ENCODE data around the gene MPP2.
A peak's percentile ranks its signal among the peaks of the same experiment; 100 is the strongest.

Gene MPP2

DNA sequence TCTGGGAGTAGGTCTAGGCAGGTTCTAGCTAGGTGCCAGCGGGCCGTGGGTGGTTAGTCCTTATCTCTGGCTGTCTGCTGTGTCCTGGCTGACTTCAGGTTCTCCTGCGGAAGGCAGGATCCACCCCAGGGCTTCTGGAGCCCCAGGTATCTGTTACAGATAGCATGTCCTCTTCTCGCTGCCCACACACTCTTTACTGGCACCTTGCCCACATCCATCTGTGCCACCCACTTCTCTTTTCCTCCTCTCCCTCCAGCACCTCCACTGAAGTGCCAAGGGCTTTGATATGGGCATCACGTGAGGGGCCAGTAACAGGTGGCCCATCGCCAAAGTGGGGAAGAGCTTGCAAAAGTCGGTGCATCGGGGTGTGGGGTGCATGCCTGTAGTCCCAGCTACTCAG is 4.6 kb upstream of the MPP2 start:
- no peak overlapping the region for H3K4me3 ChIP-seq (ENCODE audit: low read length)
- TF ChIP-seq, protein P1, sequence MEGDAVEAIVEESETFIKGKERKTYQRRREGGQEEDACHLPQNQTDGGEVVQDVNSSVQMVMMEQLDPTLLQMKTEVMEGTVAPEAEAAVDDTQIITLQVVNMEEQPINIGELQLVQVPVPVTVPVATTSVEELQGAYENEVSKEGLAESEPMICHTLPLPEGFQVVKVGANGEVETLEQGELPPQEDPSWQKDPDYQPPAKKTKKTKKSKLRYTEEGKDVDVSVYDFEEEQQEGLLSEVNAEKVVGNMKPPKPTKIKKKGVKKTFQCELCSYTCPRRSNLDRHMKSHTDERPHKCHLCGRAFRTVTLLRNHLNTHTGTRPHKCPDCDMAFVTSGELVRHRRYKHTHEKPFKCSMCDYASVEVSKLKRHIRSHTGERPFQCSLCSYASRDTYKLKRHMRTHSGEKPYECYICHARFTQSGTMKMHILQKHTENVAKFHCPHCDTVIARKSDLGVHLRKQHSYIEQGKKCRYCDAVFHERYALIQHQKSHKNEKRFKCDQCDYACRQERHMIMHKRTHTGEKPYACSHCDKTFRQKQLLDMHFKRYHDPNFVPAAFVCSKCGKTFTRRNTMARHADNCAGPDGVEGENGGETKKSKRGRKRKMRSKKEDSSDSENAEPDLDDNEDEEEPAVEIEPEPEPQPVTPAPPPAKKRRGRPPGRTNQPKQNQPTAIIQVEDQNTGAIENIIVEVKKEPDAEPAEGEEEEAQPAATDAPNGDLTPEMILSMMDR (conservative IDR thresholded peaks at IDR 0.05; ENCODE audit: low read depth, low read length) = no peak
- no peak for DNase-seq (ENCODE audit: low read depth)

DNA sequence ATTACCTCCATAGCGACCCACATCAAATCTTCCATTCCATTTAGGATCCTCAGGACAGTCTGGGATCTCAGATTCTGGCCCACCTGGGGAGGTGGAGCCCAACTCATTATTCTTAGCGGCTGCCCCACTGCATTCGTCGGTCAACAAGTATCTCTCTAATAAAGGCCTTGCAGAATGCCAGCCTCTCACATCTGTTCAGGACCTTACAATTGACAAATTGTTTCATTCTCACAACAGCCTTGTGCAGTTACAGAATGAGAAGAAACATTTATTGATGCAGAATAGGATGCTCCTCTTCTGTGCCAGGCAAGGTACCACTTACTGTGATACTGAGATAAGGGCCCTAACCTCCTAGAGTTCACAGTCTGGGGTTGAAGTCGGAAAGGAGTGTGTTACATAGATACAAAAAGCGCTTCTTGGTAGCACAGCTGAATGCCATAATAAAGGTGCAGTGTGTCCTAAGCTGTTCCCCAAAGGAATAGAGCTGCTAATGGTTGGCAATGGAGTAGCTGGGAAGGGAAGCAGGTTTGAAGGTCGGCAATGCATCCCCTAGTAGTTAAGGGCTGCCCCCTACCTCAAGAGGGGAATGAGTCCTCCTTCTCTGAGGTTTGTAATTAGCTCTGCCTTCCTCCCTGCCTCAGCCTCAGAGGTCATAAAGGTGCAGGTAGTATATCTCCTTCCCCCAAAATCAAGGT is 2.3 kb upstream of the MPP2 start:
- H3K4me3 ChIP-seq (ENCODE audit: low read length) = no peak overlapping the region
- DNase-seq (ENCODE audit: low read depth) = no peak
- TF ChIP-seq, protein P1 (conservative IDR thresholded peaks at IDR 0.05; ENCODE audit: low read depth, low read length) = no peak

DNA sequence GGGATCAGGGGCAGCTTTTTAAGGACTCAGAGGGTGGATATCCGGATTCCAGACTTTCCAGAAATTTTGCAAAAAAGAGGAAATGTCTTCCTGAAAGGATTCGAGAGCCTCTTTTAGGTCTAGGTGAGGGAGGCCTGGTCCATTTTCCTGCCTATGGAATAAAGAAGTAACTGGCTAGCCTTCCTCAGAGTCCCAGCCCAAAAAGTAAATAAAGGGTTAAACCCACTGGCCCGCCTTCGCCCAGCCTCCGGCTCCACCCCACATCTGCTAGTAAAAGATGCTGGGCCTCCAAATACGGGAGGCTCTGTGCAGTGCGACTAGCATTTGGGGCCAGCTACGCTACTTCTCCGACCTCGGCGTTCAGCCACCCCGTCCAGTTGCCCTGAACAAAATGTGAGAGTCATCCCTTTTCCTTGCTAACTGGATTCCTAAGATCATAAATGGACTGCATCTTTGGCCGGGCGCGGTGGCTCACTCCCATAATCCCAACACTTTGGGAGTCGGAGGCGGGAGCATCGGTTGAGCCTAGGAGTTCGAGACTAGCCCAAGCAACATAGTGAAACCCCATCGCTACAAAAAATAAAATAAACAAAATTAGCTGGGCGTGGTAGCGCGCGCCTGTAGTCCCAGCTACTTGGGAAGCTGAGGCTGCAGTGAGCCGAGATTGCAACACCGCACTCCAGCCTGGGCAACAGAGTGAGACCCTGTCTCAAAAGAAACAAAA is 824 bp upstream of the MPP2 start:
- no peak for DNase-seq (ENCODE audit: low read depth)
- peak overlapping the region; percentile 74 for H3K4me3 ChIP-seq (ENCODE audit: low read length)
- TF ChIP-seq, protein P1 (conservative IDR thresholded peaks at IDR 0.05; ENCODE audit: low read depth, low read length) = no peak

DNA sequence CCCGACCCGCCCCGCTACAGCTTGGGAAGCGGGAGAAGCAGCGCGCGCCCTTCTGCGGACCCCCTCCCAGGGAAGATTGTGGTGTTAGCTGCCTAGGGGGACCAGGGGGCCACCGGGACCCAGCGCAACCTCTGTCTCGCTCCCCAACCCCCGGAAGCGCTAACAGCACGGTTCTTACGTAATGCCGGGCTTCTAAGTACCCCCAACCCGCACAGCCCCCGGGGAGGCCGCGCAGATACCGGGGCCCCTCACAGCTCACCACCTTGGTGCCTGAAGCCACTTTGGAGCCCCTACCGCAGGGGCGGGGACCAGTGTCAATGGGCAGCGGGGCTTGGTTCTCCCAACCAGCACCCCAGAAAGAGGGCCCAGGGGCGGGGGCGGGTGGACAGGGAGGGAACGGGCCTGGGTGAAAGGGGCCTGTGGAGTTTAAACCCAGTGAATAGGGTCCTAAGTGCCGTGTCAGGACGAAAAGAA is 348 bp downstream of the MPP2 start:
- no peak for DNase-seq (ENCODE audit: low read depth)
- TF ChIP-seq, protein P1 (conservative IDR thresholded peaks at IDR 0.05; ENCODE audit: low read depth, low read length) = no peak
- peak overlapping the region; percentile 74 for H3K4me3 ChIP-seq (ENCODE audit: low read length)

DNA sequence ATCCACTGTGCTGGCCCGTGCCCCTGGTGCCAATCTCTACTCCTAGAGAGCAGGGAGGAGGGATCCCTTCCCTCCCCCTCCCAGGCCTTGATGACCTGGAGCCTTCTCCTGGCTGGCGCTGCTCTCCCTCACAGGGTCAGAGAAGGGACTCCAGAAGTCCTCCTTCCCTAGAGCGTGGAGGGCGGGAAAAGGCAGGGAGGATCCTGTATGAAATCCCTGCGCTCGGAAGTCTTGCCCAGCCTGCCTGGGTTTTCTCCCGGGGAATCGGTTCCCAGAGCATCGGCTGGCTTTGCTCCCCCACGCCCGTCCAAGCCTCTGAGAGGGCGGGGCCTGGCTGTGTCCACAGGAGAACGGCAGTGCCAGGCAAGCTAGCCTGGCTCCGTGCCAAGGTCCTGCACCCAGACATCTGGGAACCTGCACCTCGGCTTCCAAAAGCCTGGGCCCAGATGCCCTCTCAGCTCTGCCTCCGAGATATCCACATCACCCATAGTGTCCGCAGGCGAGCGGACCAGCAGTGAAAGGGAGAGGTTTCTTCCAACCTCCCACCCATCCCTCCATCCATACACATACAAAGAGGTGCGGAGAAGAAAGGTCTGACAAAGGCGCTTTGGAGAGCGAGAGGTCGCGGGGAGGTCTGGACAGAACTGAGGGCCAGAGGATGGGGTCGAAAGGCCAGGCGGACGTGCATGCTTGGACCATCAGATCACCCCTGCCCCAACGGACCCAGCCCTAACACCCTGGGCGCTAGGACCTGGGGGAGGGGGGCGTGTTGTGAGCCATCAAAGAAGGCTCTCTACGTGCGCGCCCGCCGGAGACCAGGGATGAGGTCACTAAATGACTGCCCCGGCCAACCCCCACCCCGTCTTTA is 1.1 kb downstream of the MPP2 start:
- H3K4me3 ChIP-seq (ENCODE audit: low read length) = peak overlapping the region; percentile 74
- DNase-seq (ENCODE audit: low read depth) = peak; percentile 28
- TF ChIP-seq, protein P1 (conservative IDR thresholded peaks at IDR 0.05; ENCODE audit: low read depth, low read length) = no peak

DNA sequence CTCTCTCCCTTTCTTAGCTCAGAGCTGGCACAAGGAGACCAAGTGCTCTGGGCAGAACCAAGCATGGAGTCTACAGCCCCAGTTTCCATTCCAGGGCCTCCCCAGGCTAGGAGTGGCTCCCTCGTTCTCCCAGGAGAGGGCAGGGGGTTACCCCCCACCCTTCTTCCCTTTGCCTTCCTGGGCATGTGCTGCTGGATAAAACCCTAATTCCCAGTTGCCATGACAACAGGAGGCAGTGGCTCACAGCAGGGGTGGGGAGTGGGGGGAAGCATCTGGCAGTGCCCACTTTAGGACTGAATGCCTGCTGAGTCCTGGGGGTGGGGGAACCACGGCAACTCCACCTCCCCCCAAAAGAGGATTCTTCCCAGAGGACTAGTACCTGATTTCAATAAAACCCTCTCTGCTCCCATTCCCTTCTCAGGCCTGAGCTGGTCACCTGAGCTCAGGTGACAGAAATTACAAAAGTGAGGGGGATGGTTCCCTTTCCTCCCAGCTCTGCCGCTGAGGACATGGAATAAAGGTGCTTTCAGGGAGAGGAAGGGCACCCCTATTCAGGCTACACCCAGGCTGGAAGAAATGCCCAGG is 1.8 kb downstream of the MPP2 start:
- peak overlapping the region; percentile 74 for H3K4me3 ChIP-seq (ENCODE audit: low read length)
- peak; percentile 19 for DNase-seq (ENCODE audit: low read depth)
- TF ChIP-seq, protein P1 (conservative IDR thresholded peaks at IDR 0.05; ENCODE audit: low read depth, low read length) = no peak

Data from retinal pigment epithelial cell (primary cell).